Right atrium auricular region (tissue), 2 donors: Measurements from ENCODE around the gene CDCA8. TPM values are rescaled to one million over a fixed set of nuclear protein-coding genes. Genes with fewer than 3 reads are reported as not detected.

ENCODE experiments used
- DNase-seq: peaks from one replicate; pipeline ENCODE4 v3.0.0-alpha.2; 2019; ENCODE audit warnings: low spot score
- H3K27ac ChIP-seq, 2 donors: fragments of 200-600 bp; sonication (generic); 1 replicate in 1 of 2; 2 replicates in 1 of 2; pipeline ENCODE4 v1.5.1; 2016 to 2019
- H3K27me3 ChIP-seq, 2 donors: fragments of 200-600 bp; sonication (generic); one replicate each; pipeline versions ENCODE4 v1.5.1 to v1.6.0; 2017 to 2019
- H3K36me3 ChIP-seq: fragments of 200-600 bp; sonication (generic); one replicate; pipeline ENCODE4 v1.5.1; 2016
- H3K4me1 ChIP-seq, 2 donors: fragments of 200-600 bp; sonication (generic); one replicate each; pipeline versions ENCODE4 v1.5.1 to v1.6.0; 2017 to 2019
- H3K4me3 ChIP-seq, 2 donors: fragments of 200-600 bp; sonication (generic); 1 replicate in 1 of 2; 2 replicates in 1 of 2; pipeline ENCODE4 v1.5.1; 2017 to 2019; ENCODE audit warnings: mild to moderate bottlenecking in 1 of 2, moderate library complexity in 1 of 2
- H3K9me3 ChIP-seq, 2 donors: fragments of 200-600 bp; sonication (generic); one replicate each; pipeline ENCODE4 v1.5.1; 2019
- total RNA-seq, 2 donors: library from RNA; depleted of rRNA; stranded (reverse); fragments of >200 nt; gene quantifications; one replicate each; pipeline ENCODE4 v1.1.0, GENCODE V29; 2016
- TF ChIP-seq, protein P1 (sequence below), 2 donors: fragments of 200-600 bp; sonication (generic); IDR thresholded peaks; one replicate each; pipeline ENCODE4 v1.5.1; 2019; ENCODE audit warnings: antibody characterized with exemption in 2 of 2

CDCA8 gene
- total RNA-seq, 2 donors from 2014 or later, result 0.48 to 0.55 TPM

DNA sequence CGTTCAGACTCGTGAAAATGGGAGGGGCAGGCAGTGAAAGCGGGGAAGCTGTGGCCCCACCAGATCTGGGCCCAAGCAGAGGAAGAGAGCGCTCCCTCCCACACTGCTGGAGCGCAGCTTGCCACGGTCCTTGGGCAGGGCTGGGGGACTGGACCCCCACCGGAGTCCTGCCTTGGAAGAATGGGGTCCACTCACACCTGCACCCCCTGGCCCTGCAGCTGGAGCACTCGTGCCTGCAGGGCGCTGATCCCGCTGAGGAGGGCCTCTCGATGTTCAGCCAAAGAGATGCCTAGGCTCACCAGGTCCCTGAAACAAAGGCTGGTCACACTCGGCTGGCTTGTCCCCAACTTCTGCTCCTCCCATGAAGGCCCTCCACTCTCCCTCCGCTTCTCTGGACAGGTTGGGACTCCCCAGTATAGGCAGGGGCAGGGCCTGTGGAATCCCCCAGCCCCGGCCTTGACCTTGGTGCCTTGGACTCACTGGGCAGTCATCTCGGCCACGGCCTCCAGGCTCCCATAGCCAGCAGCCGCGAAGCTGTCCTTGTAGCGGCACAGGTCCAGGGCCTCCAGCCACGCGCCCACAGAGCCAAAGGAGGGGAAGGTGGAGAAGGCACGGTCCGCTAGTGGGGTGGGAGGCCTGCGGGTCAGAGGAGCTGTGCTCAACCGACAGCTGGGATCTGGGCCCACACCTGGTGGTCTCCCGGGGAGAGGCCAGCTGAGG, 26.0 kb downstream of the CDCA8 start:
- Histone ChIP-seq H3K27me3 (no peaks in the 10 kb centered on the region), H3K9me3 (no peaks in the 10 kb centered on the region), H3K4me3 (no peak overlapping the region), H3K4me1 (no peaks in the 10 kb centered on the region), H3K36me3 (no peaks in the 10 kb centered on the region), H3K27ac (no peak overlapping the region)
- no peak for DNase-seq
- TF ChIP-seq, protein P1, sequence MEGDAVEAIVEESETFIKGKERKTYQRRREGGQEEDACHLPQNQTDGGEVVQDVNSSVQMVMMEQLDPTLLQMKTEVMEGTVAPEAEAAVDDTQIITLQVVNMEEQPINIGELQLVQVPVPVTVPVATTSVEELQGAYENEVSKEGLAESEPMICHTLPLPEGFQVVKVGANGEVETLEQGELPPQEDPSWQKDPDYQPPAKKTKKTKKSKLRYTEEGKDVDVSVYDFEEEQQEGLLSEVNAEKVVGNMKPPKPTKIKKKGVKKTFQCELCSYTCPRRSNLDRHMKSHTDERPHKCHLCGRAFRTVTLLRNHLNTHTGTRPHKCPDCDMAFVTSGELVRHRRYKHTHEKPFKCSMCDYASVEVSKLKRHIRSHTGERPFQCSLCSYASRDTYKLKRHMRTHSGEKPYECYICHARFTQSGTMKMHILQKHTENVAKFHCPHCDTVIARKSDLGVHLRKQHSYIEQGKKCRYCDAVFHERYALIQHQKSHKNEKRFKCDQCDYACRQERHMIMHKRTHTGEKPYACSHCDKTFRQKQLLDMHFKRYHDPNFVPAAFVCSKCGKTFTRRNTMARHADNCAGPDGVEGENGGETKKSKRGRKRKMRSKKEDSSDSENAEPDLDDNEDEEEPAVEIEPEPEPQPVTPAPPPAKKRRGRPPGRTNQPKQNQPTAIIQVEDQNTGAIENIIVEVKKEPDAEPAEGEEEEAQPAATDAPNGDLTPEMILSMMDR (IDR thresholded peaks at IDR 0.05), result no peak

DNA sequence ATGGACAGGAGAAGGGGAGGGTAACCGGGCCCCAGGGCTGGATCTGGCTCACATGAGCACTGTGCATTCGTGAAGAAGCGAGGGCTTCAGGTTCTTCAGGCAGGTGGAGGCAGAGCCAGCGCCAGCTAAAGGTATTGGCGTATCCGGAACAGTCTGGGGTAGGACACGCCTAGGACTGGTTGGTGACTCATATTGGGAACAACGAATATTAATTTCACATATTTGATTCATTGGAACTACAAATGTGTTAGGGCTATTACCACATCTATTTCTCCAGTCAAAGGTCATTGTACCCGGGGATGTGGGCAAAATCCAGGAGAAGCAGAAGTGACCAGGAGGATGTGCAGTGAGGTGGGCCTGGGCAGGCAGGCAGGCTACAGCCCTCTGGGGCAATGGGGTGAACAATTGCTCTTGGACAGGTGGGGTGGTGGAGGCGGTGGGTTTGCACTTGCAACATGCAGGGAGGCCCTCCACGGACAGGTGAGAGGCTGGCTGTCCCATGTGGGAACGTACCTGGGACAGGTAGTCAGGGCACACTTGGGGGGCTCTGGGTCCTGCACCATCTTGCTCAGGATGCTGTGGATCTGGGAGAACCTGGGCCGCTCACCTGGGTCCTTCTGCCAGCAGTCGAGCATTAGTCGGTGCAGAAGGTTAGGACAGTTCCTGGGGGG, 26.7 kb downstream of the CDCA8 start:
- Histone ChIP-seq H3K4me1 (no peaks in the 10 kb centered on the region), H3K36me3 (no peaks in the 10 kb centered on the region), H3K27ac (no peak overlapping the region), H3K27me3 (no peaks in the 10 kb centered on the region), H3K9me3 (no peaks in the 10 kb centered on the region), H3K4me3 (no peak overlapping the region)
- TF ChIP-seq, protein P1 (IDR thresholded peaks at IDR 0.05), result no peak
- DNase-seq, result no peak

DNA sequence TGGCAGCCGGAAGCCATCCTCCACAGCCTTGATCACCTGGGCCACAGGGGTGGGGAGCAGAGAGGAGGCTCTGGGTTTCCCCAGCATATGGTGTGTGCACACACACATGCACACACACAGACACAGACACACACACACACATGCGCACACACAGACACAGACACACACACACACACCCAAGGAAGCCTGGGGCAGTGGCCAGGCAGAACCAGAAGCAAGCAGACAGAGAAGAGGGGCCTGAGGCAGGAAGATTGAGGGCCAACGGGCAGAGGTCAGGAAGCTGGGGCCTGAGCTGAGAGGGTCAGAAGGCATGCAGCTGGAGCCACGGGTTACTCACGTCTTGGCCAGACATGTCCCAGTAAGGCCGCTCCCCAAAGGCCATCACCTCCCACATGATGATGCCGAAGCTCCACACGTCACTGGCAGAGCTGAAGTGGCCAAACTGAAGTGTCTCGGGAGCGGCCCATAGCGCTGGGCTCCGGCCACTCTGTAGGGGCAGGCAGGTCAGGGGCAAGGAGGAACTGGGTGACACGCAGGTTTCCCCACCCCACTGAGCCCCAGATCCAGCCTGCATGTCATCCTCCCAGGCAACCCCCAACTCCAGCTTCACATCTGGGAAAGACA, 27.4 kb downstream of the CDCA8 start:
- TF ChIP-seq, protein P1 (IDR thresholded peaks at IDR 0.05), result no peak
- no peaks in the 10 kb centered on the region for H3K36me3 ChIP-seq
- no peaks in the 10 kb centered on the region for H3K27me3 ChIP-seq
- H3K4me3 ChIP-seq, result no peak overlapping the region
- H3K27ac ChIP-seq, result no peak overlapping the region
- no peaks in the 10 kb centered on the region for H3K9me3 ChIP-seq
- no peak for DNase-seq
- no peaks in the 10 kb centered on the region for H3K4me1 ChIP-seq

DNA sequence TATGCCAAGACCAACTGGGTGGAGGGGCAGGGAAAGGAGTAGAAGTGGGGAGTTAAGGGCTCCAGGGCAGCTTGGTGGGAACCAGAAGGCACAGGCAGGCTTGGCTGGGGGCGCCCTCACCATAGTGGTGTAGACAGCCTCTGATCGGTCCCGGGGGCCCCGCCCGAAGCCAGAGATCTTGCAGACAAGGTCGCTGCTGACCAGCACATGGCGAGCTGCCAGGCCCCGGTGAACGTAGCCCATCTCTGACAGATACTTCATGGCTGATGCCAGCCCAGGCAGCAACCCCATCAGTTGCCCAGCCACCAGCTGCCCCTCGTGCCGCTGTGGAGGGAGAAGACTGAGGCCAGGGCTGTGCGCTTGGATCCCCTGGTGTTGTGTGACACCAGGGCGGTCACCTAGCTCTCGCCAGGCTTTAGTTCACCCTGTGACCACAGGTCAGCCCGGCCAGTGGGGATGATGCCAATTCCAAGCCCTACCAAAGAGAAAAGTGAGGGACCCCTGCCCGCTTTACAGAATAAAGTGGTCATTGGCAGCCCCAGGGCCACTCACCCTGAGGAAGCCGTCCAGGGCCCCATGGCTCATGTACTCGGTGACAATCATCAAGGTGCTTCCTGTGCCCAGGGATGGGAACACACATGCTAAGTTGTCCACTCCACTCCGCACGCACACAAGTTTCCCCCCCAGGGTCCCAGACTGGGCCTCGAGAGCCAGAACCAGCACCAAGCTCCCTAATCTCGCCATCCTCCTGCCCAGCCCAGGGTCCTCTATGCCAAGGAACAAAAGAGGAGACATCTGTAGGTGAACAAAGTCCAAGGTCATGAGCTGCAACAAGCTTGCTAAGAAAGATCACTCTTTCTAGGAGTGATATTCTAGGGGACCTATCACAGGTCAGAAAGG, 28.2 kb downstream of the CDCA8 start:
- no peak for DNase-seq
- Histone ChIP-seq H3K27ac (no peak overlapping the region), H3K36me3 (no peaks in the 10 kb centered on the region), H3K9me3 (no peaks in the 10 kb centered on the region), H3K4me3 (no peak overlapping the region), H3K4me1 (no peaks in the 10 kb centered on the region), H3K27me3 (no peaks in the 10 kb centered on the region)
- TF ChIP-seq, protein P1 (IDR thresholded peaks at IDR 0.05), result no peak

DNA sequence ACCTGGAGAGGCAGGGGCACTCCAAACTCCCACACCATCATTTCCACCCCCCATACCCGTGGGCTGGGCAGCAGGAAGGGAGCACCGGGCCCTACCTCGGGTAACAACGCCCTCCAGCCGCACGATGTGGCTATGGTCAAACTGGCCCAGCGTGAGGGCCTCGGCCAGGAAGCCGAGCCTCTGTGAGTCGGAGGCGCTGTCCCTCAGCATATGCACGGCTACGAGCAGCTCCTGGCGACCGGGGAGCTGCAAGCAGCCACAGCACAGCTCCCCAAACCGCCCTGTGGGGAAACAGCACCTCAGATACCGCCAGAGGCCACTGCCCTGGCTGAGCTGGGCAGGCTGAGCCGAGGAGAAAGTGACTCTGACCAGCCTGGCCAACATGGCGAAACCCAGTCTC, 29.2 kb downstream of the CDCA8 start:
- DNase-seq, result no peak
- no peak overlapping the region for H3K4me3 ChIP-seq
- no peaks in the 10 kb centered on the region for H3K27me3 ChIP-seq
- no peaks in the 10 kb centered on the region for H3K36me3 ChIP-seq
- no peak overlapping the region for H3K27ac ChIP-seq
- no peaks in the 10 kb centered on the region for H3K4me1 ChIP-seq
- no peaks in the 10 kb centered on the region for H3K9me3 ChIP-seq
- TF ChIP-seq, protein P1 (IDR thresholded peaks at IDR 0.05), result no peak
